Liver (tissue), 3 donors: ENCODE results near the gene ATXN10.

Experiments
- CTCF ChIP-seq: fragments of 150-350 bp; IDR thresholded peaks from 2 replicates; pipeline ENCODE4 v1.5.1; 2017; ENCODE audit warnings: improper control_type of control experiment, low read depth, low read length; ENCODE audit not compliant: missing input control
- EGR1 ChIP-seq, 2 donors: IDR thresholded peaks; 2 replicates each; pipeline ENCODE4 v1.6.1; 2016 to 2018; ENCODE audit warnings: antibody characterized with exemption in 2 of 2, low read depth in 2 of 2
- JUND ChIP-seq, 2 donors: IDR thresholded peaks; 2 replicates each; pipeline ENCODE4 v1.6.1; 2016; ENCODE audit warnings: antibody characterized with exemption in 2 of 2
- MAX ChIP-seq: IDR thresholded peaks from 2 replicates; pipeline ENCODE4 v1.6.1; 2016; ENCODE audit warnings: antibody characterized with exemption
- TAF1 ChIP-seq: conservative IDR thresholded peaks from 2 replicates; pipeline ENCODE4 v1.6.1; 2016; ENCODE audit warnings: antibody characterized with exemption, mild to moderate bottlenecking
- donor health status: healthy.
- donor health status: healthy.

GRCh38 chr22:45861259-45861658 lies 189.6 kb downstream of the ATXN10 start:
- TF ChIP-seq CTCF, result no peak
- no peak for TF ChIP-seq TAF1
- no peak for TF ChIP-seq EGR1 (IDR thresholded peaks at IDR 0.05; ENCODE audit: low read depth in 2 of 2)
- TF ChIP-seq JUND (IDR thresholded peaks at IDR 0.05), result no peak
- no peak for TF ChIP-seq MAX
